Endometrial microvascular endothelial cells (primary cell): ENCODE results near the gene ITGAD. TPM values are rescaled to one million over a fixed set of nuclear protein-coding genes. Genes with fewer than 3 reads are reported as not detected.
"Not testable (repeated sequence)": the region's sequence is repeated elsewhere in the genome, so short reads cannot be mapped to it uniquely, and the experiment has no call there.

ENCODE experiments used
- in situ Hi-C: cut with HindIII; loops from 2 replicates; pipeline ENCODE4 v1.10.0; 2017; ENCODE audit warnings: low sequenced_read_pairs, low pct_unique_long_range_greater_than_20kb; ENCODE audit errors: inconsistent ontology term
- total RNA-seq: library from RNA; depleted of rRNA; stranded (reverse); fragments of >200 nt; gene quantifications from one replicate; pipeline ENCODE4 v1.2.3, GENCODE V29; 2015; ENCODE audit errors: inconsistent ontology term

Gene ITGAD
- total RNA-seq, 1 donor from 2014 or later = not detected

DNA sequence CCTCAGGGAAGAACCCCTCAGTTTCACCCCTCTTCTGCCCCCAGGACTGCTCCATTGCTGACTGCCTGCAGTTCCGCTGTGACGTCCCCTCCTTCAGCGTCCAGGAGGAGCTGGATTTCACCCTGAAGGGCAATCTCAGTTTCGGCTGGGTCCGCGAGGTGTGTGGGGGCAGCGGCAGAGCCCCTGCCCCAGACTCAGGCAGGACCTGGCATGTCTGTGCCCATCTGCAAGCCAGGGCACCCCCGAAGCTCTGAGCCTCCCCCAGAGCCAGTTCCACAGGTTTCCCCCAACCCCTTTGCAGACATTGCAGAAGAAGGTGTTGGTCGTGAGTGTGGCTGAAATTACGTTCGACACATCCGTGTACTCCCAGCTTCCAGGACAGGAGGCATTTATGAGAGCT, 30.7 kb downstream of the ITGAD start:
- in situ Hi-C loops = no loop called here

DNA sequence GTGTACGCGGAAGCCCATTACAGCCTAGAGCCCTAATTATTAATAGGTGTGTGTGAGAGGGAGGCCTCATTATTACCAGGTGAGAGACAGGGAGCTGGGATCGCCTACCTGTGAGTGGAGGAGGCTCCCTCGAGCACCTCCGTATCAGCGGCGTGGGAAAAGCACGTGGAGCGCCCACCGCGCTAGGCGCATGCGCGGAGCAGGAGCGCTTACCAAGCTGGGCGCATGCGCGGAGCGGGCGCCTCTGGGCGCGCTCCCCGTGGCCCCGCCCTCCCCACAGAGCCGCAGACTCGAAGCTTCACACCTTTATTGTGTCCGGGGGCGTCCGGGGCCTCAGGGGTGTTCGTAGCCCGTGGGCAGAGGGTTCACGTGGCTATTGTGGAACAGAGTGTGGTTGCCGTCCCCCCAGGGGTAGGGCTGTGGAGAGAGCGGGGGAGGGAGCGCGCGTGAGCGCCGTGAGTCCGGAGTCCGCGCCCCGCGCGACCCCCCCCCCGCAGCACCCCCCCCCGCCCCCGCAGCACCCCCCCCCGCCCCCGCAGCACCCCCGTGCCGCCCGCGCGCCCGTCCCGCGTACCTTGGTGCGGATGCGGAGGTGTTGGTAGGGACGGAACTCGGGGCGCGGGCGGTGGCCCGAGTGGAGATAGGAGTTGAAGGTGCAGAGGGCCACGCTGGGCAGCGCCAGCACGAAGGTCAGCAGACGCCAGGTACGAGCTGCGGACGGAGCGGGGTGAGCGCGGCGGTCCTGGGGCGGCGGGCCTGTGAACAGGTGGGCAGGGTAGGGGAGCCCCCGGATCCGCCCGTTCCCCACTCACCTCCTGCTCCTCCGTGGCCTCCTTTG, 34.5 kb downstream of the ITGAD start:
- in situ Hi-C loops = no loop called here

DNA sequence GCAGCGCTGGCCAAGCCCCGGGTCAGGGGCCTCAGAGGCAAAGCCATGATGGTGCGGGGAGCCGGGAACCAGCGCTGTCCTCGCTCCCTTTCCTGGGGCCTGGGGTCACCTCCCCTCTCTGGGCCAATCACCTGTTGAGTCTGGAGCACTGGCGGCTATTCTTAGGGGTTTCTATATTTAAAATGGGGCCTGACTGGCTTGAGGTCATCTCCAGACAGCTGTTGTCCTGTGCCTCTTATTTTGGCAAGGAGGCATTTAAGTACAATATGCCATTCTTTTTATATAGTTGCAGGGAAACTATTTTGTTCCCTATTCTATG, 35.1 kb downstream of the ITGAD start, which contains the start of gene COX6A2:
COX6A2 (minus strand) TSS at position 82 of the 319 bp plus-strand sequence; CDS start at position 47, 35 bp downstream.
- in situ Hi-C loops = no loop called here

DNA sequence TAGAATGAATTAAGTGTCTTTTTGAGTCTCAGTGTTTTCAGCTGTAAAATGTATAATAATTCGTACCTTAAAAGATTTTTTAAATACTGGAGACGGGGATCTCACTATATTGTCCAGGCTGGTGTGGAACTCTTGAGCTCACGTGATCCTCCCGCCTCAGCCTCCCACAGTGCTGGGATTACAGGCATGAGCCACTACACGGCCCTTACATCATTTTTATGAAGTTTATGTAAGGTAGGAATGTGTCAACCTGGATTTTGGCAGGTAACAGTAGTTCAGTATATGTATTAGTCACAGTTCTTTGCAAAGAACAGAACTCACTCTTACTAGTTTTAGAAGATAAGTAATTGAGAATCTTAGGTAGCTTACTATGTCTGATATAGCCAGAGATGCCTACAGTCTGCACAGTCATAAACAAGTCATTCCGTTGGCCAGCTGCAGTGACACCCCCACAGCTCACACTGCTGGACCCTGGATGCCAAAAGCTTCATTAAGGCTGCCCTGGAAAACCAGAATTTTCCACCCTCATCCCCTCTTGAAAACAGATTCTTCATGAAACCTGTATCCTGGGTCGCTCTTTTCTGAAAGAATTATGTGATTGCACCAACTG, 35.6 kb downstream of the ITGAD start:
- in situ Hi-C loops = no loop called here

DNA sequence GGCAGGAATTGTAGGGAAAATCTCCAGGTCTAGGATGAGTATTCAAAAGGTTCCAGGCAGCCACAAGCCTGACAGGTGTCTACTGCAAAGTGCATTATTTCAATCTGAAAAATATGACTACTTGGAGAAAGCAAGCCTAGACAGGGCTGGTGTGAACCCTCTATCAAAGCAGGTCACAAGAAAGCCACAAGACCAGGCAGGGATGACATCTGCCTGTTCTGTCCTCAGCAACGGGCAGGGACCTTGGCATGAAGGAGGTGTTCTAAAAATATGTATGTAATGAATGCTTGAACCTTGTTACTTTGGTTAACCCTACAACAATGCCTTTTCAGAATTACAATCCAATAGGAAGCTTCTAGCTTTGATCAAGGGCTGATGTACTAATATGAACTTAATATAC, 36.2 kb downstream of the ITGAD start:
- in situ Hi-C loops = no loop called here

DNA sequence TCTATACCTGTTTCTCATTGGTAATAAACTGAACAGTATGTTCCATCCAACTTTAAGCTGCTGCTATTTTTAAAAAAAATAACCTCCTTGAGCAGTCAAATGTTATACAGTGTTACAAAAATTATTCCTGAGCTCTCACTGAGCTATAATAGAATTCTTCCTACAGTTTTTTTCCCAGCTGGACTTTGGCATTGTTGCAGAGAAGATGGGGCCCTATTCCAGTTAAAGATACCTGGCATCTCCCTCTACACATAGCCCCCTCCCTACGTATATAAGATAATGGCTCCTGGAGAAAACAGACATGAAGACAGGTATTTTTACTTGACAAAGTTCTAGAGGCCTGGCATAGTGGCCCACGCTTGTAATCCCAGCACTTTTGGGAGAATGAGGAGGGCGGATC, 36.7 kb downstream of the ITGAD start:
- in situ Hi-C loops = no loop called here

DNA sequence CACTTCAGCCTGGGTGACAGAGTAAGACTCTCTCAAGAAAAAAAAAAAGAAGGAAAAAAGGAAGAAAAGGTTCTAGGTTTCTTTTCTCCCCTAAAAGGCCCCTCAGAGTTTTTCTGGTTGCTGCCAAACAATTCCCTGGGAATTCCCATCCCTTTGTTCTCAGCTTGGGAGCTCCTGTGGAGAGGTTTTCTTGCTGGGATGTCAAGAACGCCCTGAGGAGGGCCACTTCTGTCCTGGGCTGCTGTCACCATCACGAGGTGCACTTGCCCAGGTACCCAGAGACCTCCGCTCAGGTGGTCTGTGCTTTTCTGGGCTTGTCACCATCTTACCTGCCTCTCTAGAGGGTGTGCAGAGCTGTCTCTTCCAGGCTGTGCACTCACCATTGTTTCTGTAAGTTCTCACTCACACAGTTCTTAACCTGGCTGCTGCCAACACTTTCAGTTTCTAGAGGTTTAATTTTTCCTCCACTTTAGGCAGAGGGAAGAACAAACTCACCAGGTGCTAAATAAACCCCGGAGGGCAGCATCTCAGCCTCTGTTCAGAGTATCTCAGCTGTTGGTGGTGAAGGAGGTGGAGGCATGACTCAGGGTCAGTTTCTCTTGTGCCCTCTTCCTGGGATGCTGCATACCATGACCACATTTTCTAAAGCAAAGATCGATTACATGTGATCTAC, 37.4 kb downstream of the ITGAD start:
- in situ Hi-C loops = no loop called here

DNA sequence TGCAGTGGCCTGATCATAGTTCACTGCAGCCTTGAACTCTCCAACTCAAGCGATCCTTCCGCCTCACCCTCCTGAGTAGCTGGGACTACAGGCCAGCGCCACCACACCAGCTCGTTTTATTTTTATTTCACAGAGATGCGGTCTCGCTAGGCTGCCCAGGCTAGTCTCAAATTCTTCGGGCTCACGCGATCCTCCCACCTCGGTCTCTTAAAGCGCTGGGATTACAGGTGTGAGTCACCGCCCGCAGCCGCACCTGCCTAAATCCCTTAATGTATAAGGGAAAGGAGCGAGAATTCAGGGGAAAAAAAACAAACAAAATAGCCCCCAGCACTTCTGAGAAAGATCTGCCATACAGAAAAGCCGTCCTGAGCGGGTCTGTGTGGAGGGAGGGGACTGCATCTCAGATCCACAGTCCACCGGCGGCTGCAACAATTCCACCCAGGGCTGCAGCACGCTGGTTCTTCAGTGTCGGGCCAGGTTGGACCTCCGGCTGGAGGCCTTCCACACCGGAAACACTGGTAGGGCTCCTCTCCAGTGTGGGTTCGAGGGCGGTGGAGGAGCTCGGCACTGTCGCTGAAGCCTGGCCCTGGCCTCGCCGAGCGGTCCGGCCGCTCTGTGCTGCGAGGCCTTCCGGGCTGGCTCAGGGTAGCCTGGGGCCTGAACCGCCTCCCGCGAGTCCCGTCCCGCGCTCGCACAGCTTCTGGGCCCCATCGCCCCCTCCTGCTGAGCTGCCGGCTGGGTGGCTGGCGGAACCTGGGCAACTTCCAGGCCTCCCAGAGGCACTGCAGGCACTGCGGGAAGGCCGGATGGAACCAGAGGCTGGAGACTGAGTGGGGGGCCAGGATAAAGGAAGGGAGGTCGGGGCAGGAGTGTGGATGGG, 42.4 kb downstream of the ITGAD start:
- in situ Hi-C loops = no loop called here

DNA sequence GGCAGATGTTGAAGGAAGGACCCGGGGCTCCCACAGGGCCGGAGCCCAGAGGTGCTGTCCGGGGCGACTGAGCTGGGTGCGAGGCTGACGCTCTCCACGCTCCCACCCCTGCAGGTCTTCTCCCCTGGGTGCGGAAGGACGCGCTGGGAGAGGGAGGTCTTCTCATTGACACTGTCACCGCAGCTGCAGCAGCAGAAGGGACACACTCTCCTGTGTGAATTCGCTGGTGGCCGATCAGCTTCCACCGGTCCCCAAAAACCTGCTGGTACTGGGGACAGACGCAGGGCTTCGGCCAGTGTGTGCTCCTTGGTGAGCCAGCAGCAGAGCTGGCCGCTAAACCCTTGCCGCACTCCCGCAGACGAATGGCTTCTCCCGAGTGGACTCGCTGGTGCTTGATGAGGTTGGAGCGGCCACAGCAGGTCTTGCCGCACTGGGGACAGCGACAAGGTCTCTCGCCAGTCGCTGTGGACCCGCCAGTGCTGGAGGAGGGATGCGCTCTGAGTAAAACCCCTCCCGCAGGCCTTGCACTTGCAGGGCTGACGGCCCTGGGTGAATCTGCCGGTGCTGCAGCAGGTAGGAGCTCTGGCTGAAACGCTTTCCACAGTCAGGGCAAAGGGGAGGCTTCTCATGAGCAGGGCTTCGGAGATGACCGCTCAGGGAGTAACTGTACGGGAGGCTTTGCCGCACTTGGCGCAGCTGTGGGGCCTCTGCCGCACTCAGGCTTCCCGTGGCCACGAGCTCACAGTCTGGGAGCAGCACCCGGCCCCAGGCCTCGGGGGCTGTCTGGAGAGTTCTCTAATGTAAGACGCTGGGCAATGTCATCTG, 43.3 kb downstream of the ITGAD start:
- in situ Hi-C loops = no loop called here

DNA sequence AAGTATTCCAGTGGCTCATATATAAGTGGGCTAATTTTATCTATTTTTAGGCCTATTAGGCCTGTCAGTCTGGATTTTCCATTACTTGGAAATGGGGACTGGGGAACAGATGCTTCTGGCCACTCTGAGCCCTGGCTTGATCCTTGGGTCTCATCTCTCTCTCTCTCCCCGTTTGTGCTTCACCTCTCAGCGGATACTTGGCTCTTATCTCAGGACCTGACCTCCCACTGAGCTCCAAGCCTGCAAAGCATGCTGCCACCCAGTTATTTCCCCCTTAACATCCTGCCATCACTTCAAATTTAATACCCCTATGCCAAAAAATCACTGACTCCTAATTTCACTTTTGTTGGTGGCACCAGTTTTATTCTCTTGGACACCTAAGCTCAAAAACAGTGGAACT, 45.3 kb downstream of the ITGAD start:
- in situ Hi-C loops = no loop called here

DNA sequence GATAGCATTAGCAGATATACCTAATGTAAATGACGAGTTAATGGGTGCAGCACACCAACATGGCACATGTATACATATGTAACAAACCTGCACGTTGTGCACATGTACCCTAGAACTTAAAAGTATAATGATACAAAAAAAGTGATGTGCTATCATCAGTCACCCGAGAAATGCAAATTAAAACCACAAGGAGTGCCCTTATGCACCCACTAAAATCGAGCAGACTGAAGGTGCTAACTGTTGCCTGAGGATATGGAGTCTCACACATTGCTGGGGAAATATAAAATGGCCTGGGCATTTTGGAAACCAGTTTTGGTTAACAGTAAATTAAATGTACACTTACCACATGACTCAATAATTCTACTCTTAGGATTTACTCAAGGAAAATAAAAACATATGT, 45.9 kb downstream of the ITGAD start:
- in situ Hi-C loops = not testable (repeated sequence)

DNA sequence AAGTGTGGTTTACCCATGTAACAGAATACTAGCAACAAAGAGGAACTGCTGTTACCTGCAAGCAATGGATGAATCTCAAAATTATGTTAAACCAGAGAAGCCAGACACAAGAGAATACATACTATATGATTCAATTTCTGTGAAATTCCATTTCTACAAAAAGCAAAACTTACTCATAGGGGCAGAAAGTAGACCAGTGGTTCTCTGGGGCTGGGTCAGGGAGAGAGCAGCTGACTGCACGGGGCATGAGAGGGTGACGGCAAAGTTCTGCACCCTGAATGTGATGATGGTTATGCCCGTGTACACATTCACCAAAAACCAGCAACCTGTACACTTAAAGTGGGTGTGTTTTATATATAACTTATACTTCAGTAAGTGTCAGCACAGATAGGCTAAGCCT, 46.4 kb downstream of the ITGAD start:
- in situ Hi-C loops = no loop called here

DNA sequence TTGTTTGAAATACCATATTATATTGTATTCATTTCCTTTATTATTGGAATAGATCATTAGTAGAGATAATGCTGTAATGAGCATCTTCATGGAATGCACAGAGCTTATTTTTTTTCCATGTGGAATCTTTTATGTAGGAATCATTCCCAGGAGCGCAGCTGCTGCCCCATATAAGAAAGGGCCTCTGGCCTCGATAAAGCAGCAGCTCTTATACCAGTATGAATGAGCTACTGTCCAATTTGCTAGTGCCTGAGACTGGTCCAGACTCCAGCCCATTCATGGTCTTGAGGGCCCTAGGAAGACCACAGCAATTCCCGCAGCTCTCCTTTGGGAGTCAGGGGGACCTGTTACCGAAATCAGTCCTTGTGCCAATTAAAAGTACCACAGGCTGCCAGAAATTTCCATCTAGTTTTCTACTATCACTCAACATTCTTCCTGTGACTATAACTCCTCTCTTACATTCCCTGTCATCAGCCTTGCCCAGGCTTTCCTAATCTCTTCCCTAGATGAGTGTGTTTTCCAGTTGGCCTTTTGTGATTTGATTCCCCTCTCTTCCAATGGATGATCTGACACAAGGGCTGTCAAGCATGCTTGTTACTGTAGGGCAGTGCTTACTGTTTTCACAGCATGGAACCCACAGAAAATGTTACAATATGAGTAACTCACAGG, 47.5 kb downstream of the ITGAD start:
- in situ Hi-C loops = no loop called here

DNA sequence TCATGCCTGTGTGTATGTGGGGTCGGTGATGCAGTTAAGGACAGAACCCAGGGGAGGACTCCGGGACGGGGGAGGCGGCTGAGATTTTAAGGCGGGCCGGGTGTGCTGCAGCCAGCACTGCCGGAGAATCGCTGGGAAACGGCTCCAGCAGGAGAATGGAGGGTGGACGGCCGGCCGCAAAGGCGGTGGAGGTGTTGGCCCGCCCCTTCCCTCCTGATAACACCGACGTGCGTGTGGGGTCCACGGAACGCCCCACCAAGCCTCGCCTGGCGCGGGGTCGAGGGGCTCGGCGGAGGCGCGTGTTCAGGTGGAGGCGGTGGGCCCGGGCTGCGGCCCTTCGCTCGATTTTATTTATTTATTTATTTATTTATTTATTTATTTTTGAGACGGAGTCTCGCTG, 48.8 kb downstream of the ITGAD start:
- in situ Hi-C loops = no loop called here

DNA sequence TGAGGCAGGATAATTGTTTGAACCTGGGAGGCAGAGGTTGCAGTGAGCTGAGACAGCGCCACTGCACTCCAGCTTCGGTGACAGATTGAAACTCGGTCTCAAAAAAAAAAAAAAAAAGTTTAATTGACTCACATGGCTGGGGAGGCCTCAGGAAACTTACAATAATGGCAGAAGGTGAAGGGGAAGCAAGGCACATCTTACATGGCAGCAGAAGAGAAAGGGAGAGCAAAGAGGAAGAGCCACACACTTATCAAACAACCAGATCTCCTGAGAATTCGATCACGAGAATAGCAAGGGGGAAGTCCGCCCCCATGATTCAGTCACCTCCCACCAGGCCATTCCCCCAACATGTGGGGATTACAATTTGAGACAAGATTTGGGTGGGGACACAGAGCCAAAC, 52.8 kb downstream of the ITGAD start:
- in situ Hi-C loops = not testable (repeated sequence)

DNA sequence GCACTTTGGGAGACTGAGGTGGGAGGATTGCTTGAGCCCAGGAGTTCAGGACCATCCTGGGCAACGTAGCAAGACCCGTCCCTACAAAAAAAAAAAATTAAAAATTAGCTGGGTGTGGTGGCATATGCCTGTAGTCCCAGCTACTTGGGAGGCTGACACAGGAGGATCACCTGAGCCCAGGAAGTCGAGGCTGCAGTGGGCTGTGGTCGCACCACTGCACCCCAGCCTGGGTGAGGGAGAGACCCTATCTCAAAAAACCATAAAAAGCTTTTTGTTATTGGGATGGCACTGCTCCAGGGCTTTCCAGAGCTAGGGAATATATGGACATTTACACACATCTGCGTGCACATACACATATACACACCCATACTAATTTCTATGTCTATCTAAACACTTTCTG, 58.1 kb downstream of the ITGAD start:
- in situ Hi-C loops = no loop called here

DNA sequence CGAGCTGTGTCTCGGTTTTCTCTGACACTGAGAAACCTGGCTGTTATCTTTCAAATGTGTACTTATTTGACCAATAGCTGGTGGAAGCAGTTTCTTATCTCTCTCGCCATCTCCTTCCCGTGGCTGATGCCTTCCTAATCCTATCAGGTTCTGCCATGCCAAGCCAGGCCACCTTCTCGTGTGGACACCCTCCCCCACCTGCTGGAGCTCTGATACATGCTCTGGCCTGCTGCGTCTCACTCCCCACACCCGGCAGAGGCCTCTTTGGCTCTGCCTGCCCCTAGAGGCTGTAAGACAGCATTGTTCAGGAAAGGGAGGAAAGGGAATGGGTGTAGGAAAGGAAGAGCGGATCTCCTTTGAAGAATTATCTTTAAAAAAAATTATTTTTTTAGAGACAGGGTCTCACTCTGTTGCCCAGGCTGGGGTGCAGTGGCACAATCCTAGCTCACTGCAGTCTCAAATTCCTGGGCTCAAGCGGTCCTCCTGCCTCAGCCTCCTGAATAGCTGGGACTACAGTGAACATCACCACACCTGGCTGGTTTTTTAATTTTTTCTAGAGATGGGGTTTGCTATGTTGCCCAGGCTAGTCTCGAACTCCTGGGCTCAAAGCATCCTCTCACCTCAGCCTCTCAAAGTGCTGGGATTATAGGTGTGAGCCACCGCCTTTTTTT, 58.7 kb downstream of the ITGAD start:
- in situ Hi-C loops = no loop called here
